HepG2 (cell line): Measurements from ENCODE around the gene PYGB. TPM values are rescaled to one million over a fixed set of nuclear protein-coding genes. Genes with fewer than 3 reads are reported as not detected.

ENCODE experiments used
- ATAC-seq: fragments of 200-7000 bp; cut with Tn5 transposase; 3 replicates; pipeline ENCODE4 v1.9.1; 2020; ENCODE audit warnings: mild to moderate bottlenecking, moderate library complexity
- BruUV-seq: library from RNA; stranded (reverse); fragments of 400-500 nt; replicated peaks from 2 replicates; lab custom pipeline; 2021; lab: Mats Ljungman, UMichigan
- CTCF ChIA-PET: fragments of 300-600 bp; formaldehyde crosslinking; extraction: SDS; loops from one replicate; lab custom pipeline; 2021; ENCODE audit warnings: low total read pairs, inconsistent platforms, low intra/inter-chr PET ratio; lab: Yijun Ruan, JAX
- POLR2A ChIA-PET: fragments of 350-600 bp; sonication (Branson Sonifier 250); formaldehyde crosslinking; loops from one replicate; lab custom pipeline; 2020; ENCODE audit warnings: antibody characterized with exemption, inconsistent platforms; lab: Yijun Ruan, JAX
- DNase-seq: peaks from one replicate; pipeline ENCODE4 v3.0.0-alpha.2; 2015; ENCODE audit warnings: low spot score
- FAIRE-seq: peaks from 3 replicates; lab custom pipeline; 2011; peaks lifted over from hg19 to GRCh38; lab: Jason Lieb, UNC
- H2AFZ ChIP-seq: one replicate; pipeline ENCODE4 v1.6.1; 2011; ENCODE audit warnings: low read length, inconsistent platforms
- H3K27ac ChIP-seq: fragments of 300-600 bp; 3 replicates; pipeline ENCODE4 v1.8.0; 2011; ENCODE audit warnings: mixed run types, mild to moderate bottlenecking, mixed read lengths, low read length, inconsistent platforms; ENCODE audit not compliant: insufficient read depth; ENCODE audit errors: extremely low read length
- H3K27me3 ChIP-seq, 2 experiments: fragments of 200-600 bp in 1 of 2; 2 replicates in 1 of 2; 3 replicates in 1 of 2; pipeline versions ENCODE4 v1.6.0 to v1.8.0; 2011; ENCODE audit warnings: low read length in 2 of 2, mild to moderate bottlenecking in 2 of 2, moderate library complexity in 2 of 2, inconsistent platforms in 1 of 2; ENCODE audit not compliant: insufficient read depth in 2 of 2, control insufficient read depth in 1 of 2
- H3K36me3 ChIP-seq, 2 experiments: fragments of 200-600 bp in 1 of 2; replicated peaks in 1 of 2; 2 replicates in 1 of 2; 3 replicates in 1 of 2; pipeline versions ENCODE4 v1.5.1 to v1.8.0; 2011; ENCODE audit warnings: low read length in 2 of 2, inconsistent platforms in 1 of 2; ENCODE audit not compliant: insufficient read depth in 2 of 2, control insufficient read depth in 1 of 2
- H3K4me1 ChIP-seq: 2 replicates; pipeline ENCODE4 v1.5.1; 2012; ENCODE audit warnings: low read length, inconsistent platforms; ENCODE audit not compliant: insufficient read depth
- H3K4me2 ChIP-seq: 2 replicates; pipeline ENCODE4 v1.6.0; 2011; ENCODE audit warnings: low read depth, low read length, inconsistent platforms
- H3K4me3 ChIP-seq, 3 experiments: fragments of 200-600 bp in 1 of 3; sonication (generic), shearing (Covaris generic) in 1 of 3; replicated peaks in 1 of 3; 2 replicates each; pipeline ENCODE4 v1.5.1; 2011 to 2016; ENCODE audit warnings: low read length in 3 of 3, inconsistent platforms in 2 of 3, low read depth in 2 of 3, mild to moderate bottlenecking in 2 of 3, control low read depth in 1 of 3, mixed read lengths in 1 of 3; ENCODE audit not compliant: insufficient read depth in 1 of 3
- H3K79me2 ChIP-seq: one replicate; pipeline ENCODE4 v1.6.1; 2011; ENCODE audit warnings: low read length, inconsistent platforms; ENCODE audit not compliant: insufficient read depth
- H3K9ac ChIP-seq: 2 replicates; pipeline ENCODE4 v1.6.0; 2011; ENCODE audit warnings: mild to moderate bottlenecking, low read depth, low read length, inconsistent platforms; ENCODE audit not compliant: insufficient read depth
- H3K9me3 ChIP-seq: 2 replicates; pipeline ENCODE4 v1.5.1; 2012; ENCODE audit warnings: mild to moderate bottlenecking, low read length
- H4K20me1 ChIP-seq: 2 replicates; pipeline ENCODE4 v1.6.0; 2011; ENCODE audit warnings: inconsistent platforms, mild to moderate bottlenecking, low read length, moderate library complexity; ENCODE audit not compliant: insufficient read depth
- MAFK ChIP-seq, 2 experiments: IDR thresholded peaks in 1 of 2; conservative IDR thresholded peaks in 1 of 2; 2 replicates each; pipeline ENCODE4 v1.6.1; 2011; ENCODE audit warnings: improper control_type of control experiment in 2 of 2, low read length in 2 of 2
- MATR3 ChIP-seq: sonication (generic); formaldehyde crosslinking; IDR thresholded peaks from 2 replicates; pipeline ENCODE4 v1.4.0; 2020; ENCODE audit warnings: missing genetic modification reagents
- MTA3 ChIP-seq: sonication (generic); formaldehyde crosslinking; IDR thresholded peaks from 2 replicates; pipeline ENCODE4 v1.4.0; 2020; ENCODE audit warnings: missing genetic modification reagents
- SNRNP70 ChIP-seq: fragments of 200-400 bp; formaldehyde crosslinking; IDR thresholded peaks from 2 replicates; pipeline ENCODE4 v1.6.1; 2017; ENCODE audit warnings: mild to moderate bottlenecking, low read depth, low read length, moderate library complexity
- SRY ChIP-seq: sonication (generic); formaldehyde crosslinking; IDR thresholded peaks from 2 replicates; pipeline ENCODE4 v1.8.0; 2022; ENCODE audit warnings: mild to moderate bottlenecking, missing genetic modification reagents
- ZNF124 ChIP-seq: sonication (generic); formaldehyde crosslinking; IDR thresholded peaks from 2 replicates; pipeline ENCODE4 v1.4.0; 2020; ENCODE audit warnings: missing genetic modification reagents
- ZNF207 ChIP-seq: fragments of 450-650 bp; IDR thresholded peaks from 2 replicates; pipeline ENCODE4 v1.6.1; 2016; ENCODE audit warnings: antibody characterized with exemption, borderline replicate concordance
- ZNF274 ChIP-seq: sonication (generic); formaldehyde crosslinking; IDR thresholded peaks from 2 replicates; pipeline ENCODE4 v1.5.1; 2020; ENCODE audit warnings: mild to moderate bottlenecking, missing genetic modification reagents
- ZNF317 ChIP-seq: sonication (generic); formaldehyde crosslinking; IDR thresholded peaks from 2 replicates; pipeline ENCODE4 v1.5.0; 2020; ENCODE audit warnings: mild to moderate bottlenecking, missing genetic modification reagents
- ZNF33B ChIP-seq: sonication (generic); formaldehyde crosslinking; IDR thresholded peaks from 2 replicates; pipeline ENCODE4 v1.5.1; 2020; ENCODE audit warnings: mild to moderate bottlenecking, missing genetic modification reagents
- ZNF768 ChIP-seq: sonication (generic); formaldehyde crosslinking; IDR thresholded peaks from 2 replicates; pipeline ENCODE4 v1.4.0; 2020; ENCODE audit warnings: missing genetic modification reagents
- WGBS: methylation state at CpG from one replicate; pipeline ENCODE4 v1.1.6; 2017; ENCODE audit warnings: low lambda C conversion rate; 5-methylcytosine and 5-hydroxymethylcytosine counted together
- in situ Hi-C: cut with HindIII; loops from 2 replicates; pipeline ENCODE4 v1.10.0; 2017; ENCODE audit warnings: low pct_unique_long_range_greater_than_20kb; ENCODE audit not compliant: extremely low pct_ligation_motif_present
- intact Hi-C: fragments of 100-400 bp; cut with micrococcal nuclease; formaldehyde crosslinking; loops from one replicate; pipeline ENCODE4 v1.10.0; 2022; ENCODE audit not compliant: unreplicated experiment
- polyA plus RNA-seq, 8 experiments: library from polyadenylated mRNA; depleted of rRNA in 3 of 8; stranded (reverse) in 7 of 8; unstranded in 1 of 8; fragments of >200 nt; fragmentation: Illumina TruSeq in 4 of 8; extraction: Trizol in 4 of 8; gene quantifications; 2 replicates each; pipeline versions ENCODE4 v1.2.1 to v1.2.3, GENCODE V29; 2011 to 2016; ENCODE audit warnings: low read depth in 4 of 8, missing spikeins in 1 of 8, mixed read lengths in 1 of 8; ENCODE audit not compliant: insufficient read depth in 1 of 8
- total RNA-seq, 5 experiments: library from RNA; depleted of rRNA; stranded (reverse); fragments of >200 nt; fragmentation: Illumina TruSeq; extraction: Trizol; gene quantifications; 2 replicates each; pipeline ENCODE4 v1.2.3, GENCODE V29; 2016; ENCODE audit warnings: low read depth in 1 of 5
- TF ChIP-seq, protein P1 (sequence below): sonication (generic); formaldehyde crosslinking; IDR thresholded peaks from 2 replicates; pipeline ENCODE4 v1.4.0; 2020; ENCODE audit warnings: mild to moderate bottlenecking, missing genetic modification reagents
- TF ChIP-seq, protein P2 (sequence below): sonication (generic); formaldehyde crosslinking; IDR thresholded peaks from 2 replicates; pipeline ENCODE4 v1.5.1; 2020; ENCODE audit warnings: missing genetic modification reagents, mild to moderate bottlenecking, borderline replicate concordance
- TF ChIP-seq, protein P3 (sequence below): sonication (generic); formaldehyde crosslinking; IDR thresholded peaks from 2 replicates; pipeline ENCODE4 v1.8.0; 2023; ENCODE audit warnings: mild to moderate bottlenecking, missing genetic modification reagents
- TF ChIP-seq, protein P4 (sequence below): sonication (generic); formaldehyde crosslinking; IDR thresholded peaks from 2 replicates; pipeline ENCODE4 v1.4.0; 2020; ENCODE audit warnings: mild to moderate bottlenecking, missing genetic modification reagents
- TF ChIP-seq, protein P5 (sequence below): fragments of 450-650 bp; IDR thresholded peaks from 2 replicates; pipeline ENCODE4 v1.6.1; 2017

PYGB gene
- total and polyA plus RNA-seq, 2 of the 13 experiments (the other 11 are each of a cell fraction or from before 2014, with no cell fraction given): 24.2 to 86.3 TPM

DNA sequence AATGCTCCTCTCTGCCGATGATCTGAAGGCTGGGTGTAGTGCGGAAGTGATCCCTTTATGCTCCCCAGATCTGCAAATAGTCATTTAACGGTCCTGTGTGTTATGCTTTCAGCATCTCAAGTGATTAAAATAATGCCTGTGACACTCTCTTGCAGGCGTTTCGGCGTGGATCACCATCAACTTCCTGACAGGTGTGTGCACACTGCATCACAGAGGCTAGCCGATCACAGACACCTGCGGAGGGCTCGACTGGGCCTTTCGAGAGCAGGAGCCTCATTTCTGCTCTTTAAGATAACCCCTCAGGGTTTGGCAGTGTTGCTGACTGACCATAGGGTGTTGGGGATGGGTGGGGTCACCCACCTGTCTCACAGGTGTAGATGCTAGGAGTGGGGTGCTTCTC lies 32.4 kb upstream of the PYGB start:
- ChIA-PET CTCF (no interaction called here), POLR2A (no interaction called here)
- H3K27ac ChIP-seq: no peak overlapping the region
- H3K4me2 ChIP-seq: no peak overlapping the region
- H3K4me1 ChIP-seq: 0 out of 2 replicates have a peak, but pooled peaks cover 6% of the 10 kb centered on the region
- H3K4me3 ChIP-seq: no peak overlapping the region
- H4K20me1 ChIP-seq: no peaks in the 10 kb centered on the region
- BruUV-seq: no TSS peak
- no peak for ATAC-seq
- DNase-seq: no peak
- no peaks in the 10 kb centered on the region for H3K27me3 ChIP-seq
- H3K79me2 ChIP-seq: no peaks in the 10 kb centered on the region
- no peak overlapping the region for H3K9ac ChIP-seq
- no peaks in the 10 kb centered on the region for H3K9me3 ChIP-seq
- FAIRE-seq: no peak
- 95% methylated on average over 10 of the region's 10 CpGs for WGBS
- in situ Hi-C loops: no loop called here
- H2AFZ ChIP-seq: no peak overlapping the region
- intact Hi-C loops: no loop called here
- peaks cover 54 to 90% of the 10 kb centered on the region in 2 experiments for H3K36me3 ChIP-seq
- TF ChIP-seq, protein P1, sequence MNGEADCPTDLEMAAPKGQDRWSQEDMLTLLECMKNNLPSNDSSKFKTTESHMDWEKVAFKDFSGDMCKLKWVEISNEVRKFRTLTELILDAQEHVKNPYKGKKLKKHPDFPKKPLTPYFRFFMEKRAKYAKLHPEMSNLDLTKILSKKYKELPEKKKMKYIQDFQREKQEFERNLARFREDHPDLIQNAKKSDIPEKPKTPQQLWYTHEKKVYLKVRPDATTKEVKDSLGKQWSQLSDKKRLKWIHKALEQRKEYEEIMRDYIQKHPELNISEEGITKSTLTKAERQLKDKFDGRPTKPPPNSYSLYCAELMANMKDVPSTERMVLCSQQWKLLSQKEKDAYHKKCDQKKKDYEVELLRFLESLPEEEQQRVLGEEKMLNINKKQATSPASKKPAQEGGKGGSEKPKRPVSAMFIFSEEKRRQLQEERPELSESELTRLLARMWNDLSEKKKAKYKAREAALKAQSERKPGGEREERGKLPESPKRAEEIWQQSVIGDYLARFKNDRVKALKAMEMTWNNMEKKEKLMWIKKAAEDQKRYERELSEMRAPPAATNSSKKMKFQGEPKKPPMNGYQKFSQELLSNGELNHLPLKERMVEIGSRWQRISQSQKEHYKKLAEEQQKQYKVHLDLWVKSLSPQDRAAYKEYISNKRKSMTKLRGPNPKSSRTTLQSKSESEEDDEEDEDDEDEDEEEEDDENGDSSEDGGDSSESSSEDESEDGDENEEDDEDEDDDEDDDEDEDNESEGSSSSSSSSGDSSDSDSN (CRISPR knock-in tag): no peak
- TF ChIP-seq, protein P2, sequence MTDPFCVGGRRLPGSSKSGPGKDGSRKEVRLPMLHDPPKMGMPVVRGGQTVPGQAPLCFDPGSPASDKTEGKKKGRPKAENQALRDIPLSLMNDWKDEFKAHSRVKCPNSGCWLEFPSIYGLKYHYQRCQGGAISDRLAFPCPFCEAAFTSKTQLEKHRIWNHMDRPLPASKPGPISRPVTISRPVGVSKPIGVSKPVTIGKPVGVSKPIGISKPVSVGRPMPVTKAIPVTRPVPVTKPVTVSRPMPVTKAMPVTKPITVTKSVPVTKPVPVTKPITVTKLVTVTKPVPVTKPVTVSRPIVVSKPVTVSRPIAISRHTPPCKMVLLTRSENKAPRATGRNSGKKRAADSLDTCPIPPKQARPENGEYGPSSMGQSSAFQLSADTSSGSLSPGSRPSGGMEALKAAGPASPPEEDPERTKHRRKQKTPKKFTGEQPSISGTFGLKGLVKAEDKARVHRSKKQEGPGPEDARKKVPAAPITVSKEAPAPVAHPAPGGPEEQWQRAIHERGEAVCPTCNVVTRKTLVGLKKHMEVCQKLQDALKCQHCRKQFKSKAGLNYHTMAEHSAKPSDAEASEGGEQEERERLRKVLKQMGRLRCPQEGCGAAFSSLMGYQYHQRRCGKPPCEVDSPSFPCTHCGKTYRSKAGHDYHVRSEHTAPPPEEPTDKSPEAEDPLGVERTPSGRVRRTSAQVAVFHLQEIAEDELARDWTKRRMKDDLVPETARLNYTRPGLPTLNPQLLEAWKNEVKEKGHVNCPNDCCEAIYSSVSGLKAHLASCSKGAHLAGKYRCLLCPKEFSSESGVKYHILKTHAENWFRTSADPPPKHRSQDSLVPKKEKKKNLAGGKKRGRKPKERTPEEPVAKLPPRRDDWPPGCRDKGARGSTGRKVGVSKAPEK (CRISPR knock-in tag): no peak
- TF ChIP-seq, protein P3, sequence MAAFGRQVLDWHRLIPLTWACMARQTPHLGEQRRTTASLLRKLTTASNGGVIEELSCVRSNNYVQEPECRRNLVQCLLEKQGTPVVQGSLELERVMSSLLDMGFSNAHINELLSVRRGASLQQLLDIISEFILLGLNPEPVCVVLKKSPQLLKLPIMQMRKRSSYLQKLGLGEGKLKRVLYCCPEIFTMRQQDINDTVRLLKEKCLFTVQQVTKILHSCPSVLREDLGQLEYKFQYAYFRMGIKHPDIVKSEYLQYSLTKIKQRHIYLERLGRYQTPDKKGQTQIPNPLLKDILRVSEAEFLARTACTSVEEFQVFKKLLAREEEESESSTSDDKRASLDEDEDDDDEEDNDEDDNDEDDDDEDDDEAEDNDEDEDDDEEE (CRISPR knock-in tag): no peak
- TF ChIP-seq, protein P4, sequence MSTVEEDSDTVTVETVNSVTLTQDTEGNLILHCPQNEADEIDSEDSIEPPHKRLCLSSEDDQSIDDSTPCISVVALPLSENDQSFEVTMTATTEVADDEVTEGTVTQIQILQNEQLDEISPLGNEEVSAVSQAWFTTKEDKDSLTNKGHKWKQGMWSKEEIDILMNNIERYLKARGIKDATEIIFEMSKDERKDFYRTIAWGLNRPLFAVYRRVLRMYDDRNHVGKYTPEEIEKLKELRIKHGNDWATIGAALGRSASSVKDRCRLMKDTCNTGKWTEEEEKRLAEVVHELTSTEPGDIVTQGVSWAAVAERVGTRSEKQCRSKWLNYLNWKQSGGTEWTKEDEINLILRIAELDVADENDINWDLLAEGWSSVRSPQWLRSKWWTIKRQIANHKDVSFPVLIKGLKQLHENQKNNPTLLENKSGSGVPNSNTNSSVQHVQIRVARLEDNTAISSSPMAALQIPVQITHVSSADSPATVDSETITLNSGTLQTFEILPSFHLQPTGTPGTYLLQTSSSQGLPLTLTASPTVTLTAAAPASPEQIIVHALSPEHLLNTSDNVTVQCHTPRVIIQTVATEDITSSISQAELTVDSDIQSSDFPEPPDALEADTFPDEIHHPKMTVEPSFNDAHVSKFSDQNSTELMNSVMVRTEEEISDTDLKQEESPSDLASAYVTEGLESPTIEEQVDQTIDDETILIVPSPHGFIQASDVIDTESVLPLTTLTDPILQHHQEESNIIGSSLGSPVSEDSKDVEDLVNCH (CRISPR knock-in tag): no peak
- TF ChIP-seq ZNF124 (CRISPR knock-in tag) (no peak), SRY (no peak), ZNF33B (no peak), SNRNP70 (no peak), ZNF317 (CRISPR knock-in tag) (no peak), ZNF768 (no peak), MATR3 (no peak), MAFK (conservative IDR thresholded peaks at IDR 0.05 in 1 of 2, IDR thresholded peaks at IDR 0.05 in 1 of 2; ENCODE audit: low read length in 2 of 2) (no peak), ZNF274 (CRISPR knock-in tag) (no peak), ZNF207 (no peak), MTA3 (CRISPR knock-in tag) (no peak)
- TF ChIP-seq, protein P5, sequence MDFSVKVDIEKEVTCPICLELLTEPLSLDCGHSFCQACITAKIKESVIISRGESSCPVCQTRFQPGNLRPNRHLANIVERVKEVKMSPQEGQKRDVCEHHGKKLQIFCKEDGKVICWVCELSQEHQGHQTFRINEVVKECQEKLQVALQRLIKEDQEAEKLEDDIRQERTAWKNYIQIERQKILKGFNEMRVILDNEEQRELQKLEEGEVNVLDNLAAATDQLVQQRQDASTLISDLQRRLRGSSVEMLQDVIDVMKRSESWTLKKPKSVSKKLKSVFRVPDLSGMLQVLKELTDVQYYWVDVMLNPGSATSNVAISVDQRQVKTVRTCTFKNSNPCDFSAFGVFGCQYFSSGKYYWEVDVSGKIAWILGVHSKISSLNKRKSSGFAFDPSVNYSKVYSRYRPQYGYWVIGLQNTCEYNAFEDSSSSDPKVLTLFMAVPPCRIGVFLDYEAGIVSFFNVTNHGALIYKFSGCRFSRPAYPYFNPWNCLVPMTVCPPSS: no peak
